HCT116 (cell line): ENCODE data around the gene SURF6.

Experiments used
- ELF1 ChIP-seq: IDR thresholded peaks from 2 replicates; pipeline ENCODE4 v1.6.1; 2012; ENCODE audit warnings: low read depth, borderline replicate concordance
- ZNF274 ChIP-seq: fragments of 200-500 bp; sonication (Bioruptor generic); IDR thresholded peaks from 2 replicates; pipeline ENCODE4 v1.6.1; 2014; ENCODE audit warnings: mild to moderate bottlenecking, low read depth, low read length, inconsistent platforms
- TF ChIP-seq, protein P1 (sequence below), 3 experiments: fragments of 200-600 bp in 1 of 3; sonication (generic) in 1 of 3; IDR thresholded peaks in 2 of 3; conservative IDR thresholded peaks in 1 of 3; 2 replicates each; pipeline ENCODE4 v1.5.1; 2012 to 2017; ENCODE audit warnings: low read depth in 2 of 3, low read length in 2 of 3, antibody characterized with exemption in 1 of 3, borderline replicate concordance in 1 of 3, control low read depth in 1 of 3, mild to moderate bottlenecking in 1 of 3, mixed read lengths in 1 of 3, mixed run types in 1 of 3, moderate library complexity in 1 of 3; ENCODE audit not compliant: insufficient read depth in 1 of 3
- TF ChIP-seq, protein P2 (sequence below): IDR thresholded peaks from 2 replicates; pipeline ENCODE4 v1.6.1; 2012

DNA sequence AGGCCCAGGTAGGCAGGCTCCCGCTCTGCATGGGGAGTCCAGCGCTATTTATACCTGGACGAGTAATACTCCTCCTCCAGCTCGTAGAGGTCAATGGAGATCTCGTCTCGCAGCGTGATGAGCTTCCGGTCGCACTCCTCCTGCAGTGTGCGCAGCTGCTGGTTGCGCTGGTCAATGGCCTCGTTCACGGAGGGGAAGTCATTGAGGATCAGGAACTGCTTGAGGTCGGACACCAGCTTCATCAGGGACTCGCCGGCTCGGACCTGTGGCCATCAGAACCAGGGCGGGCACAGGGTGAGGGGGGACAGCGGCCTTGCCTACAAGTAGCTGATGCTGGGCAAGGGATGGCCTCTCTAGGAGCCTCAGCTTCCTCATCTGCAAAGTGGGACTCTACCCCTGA lies 8.1 kb upstream of the SURF6 start:
- TF ChIP-seq ELF1 = no peak
- no peak for TF ChIP-seq ZNF274
- TF ChIP-seq, protein P1, sequence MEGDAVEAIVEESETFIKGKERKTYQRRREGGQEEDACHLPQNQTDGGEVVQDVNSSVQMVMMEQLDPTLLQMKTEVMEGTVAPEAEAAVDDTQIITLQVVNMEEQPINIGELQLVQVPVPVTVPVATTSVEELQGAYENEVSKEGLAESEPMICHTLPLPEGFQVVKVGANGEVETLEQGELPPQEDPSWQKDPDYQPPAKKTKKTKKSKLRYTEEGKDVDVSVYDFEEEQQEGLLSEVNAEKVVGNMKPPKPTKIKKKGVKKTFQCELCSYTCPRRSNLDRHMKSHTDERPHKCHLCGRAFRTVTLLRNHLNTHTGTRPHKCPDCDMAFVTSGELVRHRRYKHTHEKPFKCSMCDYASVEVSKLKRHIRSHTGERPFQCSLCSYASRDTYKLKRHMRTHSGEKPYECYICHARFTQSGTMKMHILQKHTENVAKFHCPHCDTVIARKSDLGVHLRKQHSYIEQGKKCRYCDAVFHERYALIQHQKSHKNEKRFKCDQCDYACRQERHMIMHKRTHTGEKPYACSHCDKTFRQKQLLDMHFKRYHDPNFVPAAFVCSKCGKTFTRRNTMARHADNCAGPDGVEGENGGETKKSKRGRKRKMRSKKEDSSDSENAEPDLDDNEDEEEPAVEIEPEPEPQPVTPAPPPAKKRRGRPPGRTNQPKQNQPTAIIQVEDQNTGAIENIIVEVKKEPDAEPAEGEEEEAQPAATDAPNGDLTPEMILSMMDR (IDR thresholded peaks at IDR 0.05 in 2 of 3, conservative IDR thresholded peaks at IDR 0.05 in 1 of 3; ENCODE audit: borderline replicate concordance in 1 of 3, insufficient read depth in 1 of 3, low read depth in 2 of 3, low read length in 2 of 3) = no peak
- TF ChIP-seq, protein P2, sequence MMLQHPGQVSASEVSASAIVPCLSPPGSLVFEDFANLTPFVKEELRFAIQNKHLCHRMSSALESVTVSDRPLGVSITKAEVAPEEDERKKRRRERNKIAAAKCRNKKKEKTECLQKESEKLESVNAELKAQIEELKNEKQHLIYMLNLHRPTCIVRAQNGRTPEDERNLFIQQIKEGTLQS = no peak
